Measurements from ENCODE around the gene APOL2. TPM values are rescaled to one million over a fixed set of nuclear protein-coding genes. Genes with fewer than 3 reads are reported as not detected.

APOL2 gene
- polyA plus RNA-seq, 1 donor from 2014 or later: not detected

- Histone ChIP-seq H3K4me3 (ENCODE audit: low read length) (no peak overlapping the region), H3K36me3 (ENCODE audit: insufficient read depth, low read length) (no peaks in the 10 kb centered on the region), H3F3A (ENCODE audit: insufficient read depth, low read length, poor library complexity, severe bottlenecking) (no peaks in the 10 kb centered on the region), H2AFZ (ENCODE audit: low read depth, low read length) (no peak overlapping the region), H3K27ac (ENCODE audit: low read length) (no peak overlapping the region), H3K4me2 (ENCODE audit: low read length) (no peak overlapping the region), H4K20me1 (ENCODE audit: insufficient read depth) (no peaks in the 10 kb centered on the region), H3K79me2 (replicated peaks; ENCODE audit: insufficient read depth, low read length) (no peaks in the 10 kb centered on the region), H3K9ac (ENCODE audit: low read length) (no peak overlapping the region), H3K9me3 (ENCODE audit: low read length) (no peaks in the 10 kb centered on the region), H3K27me3 (ENCODE audit: insufficient read depth, low read depth, low read length) (no peaks in the 10 kb centered on the region), H3K9me2 (ENCODE audit: insufficient read depth, low read length) (no peaks in the 10 kb centered on the region)
- TF ChIP-seq EZH2 (IDR thresholded peaks at IDR 0.05; ENCODE audit: borderline replicate concordance, insufficient read depth, low read length, poor library complexity, severe bottlenecking) (no peak), EP300 (conservative IDR thresholded peaks at IDR 0.05; ENCODE audit: poor library complexity, severe bottlenecking) (no peak), CTCF (IDR thresholded peaks at IDR 0.05; ENCODE audit: poor library complexity, severe bottlenecking) (no peak), POLR2AphosphoS5 (IDR thresholded peaks at IDR 0.05) (no peak), TAF1 (IDR thresholded peaks at IDR 0.05; ENCODE audit: low read depth) (no peak)
Measured at GRCh38 chr22:36236388-36237319, 2.7 kb downstream of the APOL2 start.

- H3K4me3 ChIP-seq (ENCODE audit: low read length): no peak overlapping the region
- H3K9ac ChIP-seq (ENCODE audit: low read length): no peak overlapping the region
- H3K9me2 ChIP-seq (ENCODE audit: insufficient read depth, low read length): no peaks in the 10 kb centered on the region
- H3K4me2 ChIP-seq (ENCODE audit: low read length): no peak overlapping the region
- no peaks in the 10 kb centered on the region for H3K36me3 ChIP-seq (ENCODE audit: insufficient read depth, low read length)
- no peaks in the 10 kb centered on the region for H3K27me3 ChIP-seq (ENCODE audit: insufficient read depth, low read depth, low read length)
- H2AFZ ChIP-seq (ENCODE audit: low read depth, low read length): no peak overlapping the region
- no peaks in the 10 kb centered on the region for H4K20me1 ChIP-seq (ENCODE audit: insufficient read depth)
- no peaks in the 10 kb centered on the region for H3K9me3 ChIP-seq (ENCODE audit: low read length)
- no peak overlapping the region for H3K27ac ChIP-seq (ENCODE audit: low read length)
- no peaks in the 10 kb centered on the region for H3F3A ChIP-seq (ENCODE audit: insufficient read depth, low read length, poor library complexity, severe bottlenecking)
- no peak for TF ChIP-seq CTCF (IDR thresholded peaks at IDR 0.05; ENCODE audit: poor library complexity, severe bottlenecking)
- no peak for TF ChIP-seq SMC3 (conservative IDR thresholded peaks at IDR 0.05; ENCODE audit: poor library complexity)
- TF ChIP-seq MXI1 (conservative IDR thresholded peaks at IDR 0.05; ENCODE audit: poor library complexity, severe bottlenecking): no peak
- no peak for TF ChIP-seq RAD21 (conservative IDR thresholded peaks at IDR 0.05)
- no peak for TF ChIP-seq REST (IDR thresholded peaks at IDR 0.05; ENCODE audit: borderline replicate concordance)
- TF ChIP-seq POLR2AphosphoS5 (IDR thresholded peaks at IDR 0.05): no peak
- TF ChIP-seq EZH2 (IDR thresholded peaks at IDR 0.05; ENCODE audit: borderline replicate concordance, insufficient read depth, low read length, poor library complexity, severe bottlenecking): no peak
- no peak for TF ChIP-seq EP300 (conservative IDR thresholded peaks at IDR 0.05; ENCODE audit: poor library complexity, severe bottlenecking)
- TF ChIP-seq TAF1 (IDR thresholded peaks at IDR 0.05; ENCODE audit: low read depth): no peak
- H3K79me2 ChIP-seq (replicated peaks; ENCODE audit: insufficient read depth, low read length): no peaks in the 10 kb centered on the region
Measured at GRCh38 chr22:36235585-36235984, 3.7 kb downstream of the APOL2 start.
